ENCODE results near the gene SLC9A1. TPM values are rescaled to one million over a fixed set of nuclear protein-coding genes. Genes with fewer than 3 reads are reported as not detected.

SLC9A1 gene
- total RNA-seq, 1 donor from 2014 or later: 17.3 TPM

DNA sequence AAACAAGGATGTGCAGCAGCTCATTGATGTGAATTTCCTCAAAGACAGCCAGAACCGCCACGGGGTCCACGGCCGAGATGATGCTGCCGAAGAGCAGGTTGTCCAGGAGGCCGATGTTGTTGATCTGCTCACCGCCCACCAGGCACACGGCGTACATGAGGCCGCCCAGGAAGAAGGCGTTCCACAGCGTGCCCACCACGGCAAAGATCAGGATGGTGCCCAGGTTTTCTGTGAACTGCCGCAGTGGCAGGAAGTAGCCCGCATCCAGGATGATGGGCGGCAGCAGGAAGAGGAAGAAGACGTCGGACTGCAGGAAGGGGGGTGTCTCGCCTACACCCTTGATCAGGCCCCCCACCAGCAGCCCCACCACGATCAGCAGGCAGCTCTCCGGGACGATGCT is 41.1 kb downstream of the SLC9A1 start:
- DNase-seq (ENCODE audit: low spot score) (no peak), ATAC-seq (no peak)
- intact Hi-C loops (cut with DNase I): no loop called here

DNA sequence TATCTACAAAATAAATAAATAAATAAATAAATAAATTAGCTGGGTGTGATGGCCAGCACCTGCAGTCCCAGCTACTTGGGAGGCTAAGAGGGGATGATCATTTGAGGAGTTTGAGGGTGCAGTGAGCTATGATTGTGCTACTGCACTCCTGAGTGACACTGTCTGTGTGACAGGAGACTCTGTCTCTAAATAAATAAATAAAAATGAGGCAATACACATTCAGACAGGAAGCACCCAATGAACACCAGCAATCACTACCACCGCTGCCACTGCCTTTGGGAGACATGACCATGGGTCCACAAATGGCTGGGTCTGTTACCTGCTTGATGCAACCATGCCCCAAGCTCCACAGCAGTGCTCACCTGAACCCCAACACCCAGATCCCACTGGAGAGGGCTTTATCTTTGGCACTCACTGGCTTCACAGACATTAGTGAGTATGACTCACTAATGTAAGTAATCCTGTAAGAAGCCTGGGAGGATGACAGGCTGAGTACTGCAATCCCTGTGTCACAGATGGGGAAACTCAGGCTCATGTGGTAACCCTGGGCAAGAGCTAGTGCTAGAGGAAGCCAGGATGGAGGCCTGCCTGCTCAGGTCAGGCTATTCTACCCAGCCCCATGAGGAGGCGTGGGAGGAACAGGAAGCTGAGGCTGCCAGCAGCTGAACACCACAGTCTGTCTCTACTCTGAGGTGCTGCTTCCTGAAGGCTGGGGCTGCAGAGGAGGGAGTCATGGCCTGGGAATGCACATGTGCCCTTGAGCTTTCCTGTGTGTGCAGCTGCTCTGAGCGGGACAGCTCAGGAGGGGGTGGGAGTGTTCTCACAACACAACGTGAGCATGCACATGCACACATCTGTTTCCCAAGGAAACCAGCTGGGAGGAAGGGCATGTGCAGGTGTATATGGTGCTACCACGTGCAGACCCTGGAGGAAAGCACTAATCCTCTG is 43.0 kb downstream of the SLC9A1 start:
- intact Hi-C loops (cut with DNase I): no loop called here
- DNase-seq (ENCODE audit: low spot score) (peak; percentile 76), ATAC-seq (peak; percentile 88)

DNA sequence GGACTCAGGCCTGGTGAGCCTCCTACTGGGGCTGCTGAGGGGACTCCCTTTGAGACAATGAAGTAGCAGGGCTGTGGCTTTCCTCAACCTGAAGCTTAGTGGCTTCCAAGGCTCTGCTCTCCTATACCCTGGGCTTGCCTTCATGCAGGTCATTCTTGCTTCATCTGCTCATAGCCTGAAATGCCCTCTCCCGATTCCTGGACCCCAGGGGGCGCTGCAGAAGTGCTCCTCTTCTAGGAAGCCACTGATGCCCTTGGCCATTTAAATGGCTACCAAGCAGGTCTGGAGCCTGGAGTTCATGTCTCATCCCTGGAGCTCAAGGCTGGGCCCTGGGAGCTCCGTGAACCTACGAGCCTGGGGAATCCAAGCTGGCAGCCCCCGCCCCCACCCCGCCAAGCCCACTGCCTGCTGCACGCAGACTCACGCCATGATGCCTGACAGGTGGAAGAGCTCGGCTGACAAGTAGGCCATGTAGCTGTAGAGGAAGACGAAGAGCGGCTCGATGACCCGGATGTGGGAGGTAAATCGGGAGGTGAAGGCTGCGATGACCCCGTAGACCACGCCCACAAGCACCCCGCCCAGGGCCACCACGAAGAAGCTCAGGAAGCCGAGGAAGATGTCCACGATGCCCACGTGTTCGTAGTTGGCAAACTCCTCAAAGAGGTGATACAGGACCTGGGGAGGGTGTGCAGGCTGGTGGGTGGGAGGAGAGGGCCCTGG is 45.7 kb downstream of the SLC9A1 start:
- DNase-seq (ENCODE audit: low spot score): no peak
- ATAC-seq: no peak
- intact Hi-C loops (cut with DNase I): no loop called here

DNA sequence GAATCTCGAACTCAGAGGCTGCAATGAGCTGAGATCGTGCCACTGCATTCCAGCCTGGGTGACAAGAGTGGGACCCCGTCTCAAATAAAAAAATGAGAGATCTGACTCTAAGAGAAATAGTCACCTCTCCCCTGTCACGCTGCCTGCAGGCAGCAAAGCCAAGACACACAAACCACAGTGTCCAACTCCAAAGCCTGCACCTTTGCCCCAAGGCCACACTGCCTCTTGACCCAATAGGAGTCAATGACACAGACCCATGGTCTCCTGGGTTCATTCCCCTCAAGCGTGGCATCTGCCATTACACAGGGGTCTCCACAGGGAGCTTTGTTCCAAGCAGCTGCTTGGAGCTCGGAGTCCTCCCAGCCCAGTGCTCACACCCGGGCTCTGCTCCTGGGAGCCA is 46.3 kb downstream of the SLC9A1 start:
- ATAC-seq (no peak), DNase-seq (ENCODE audit: low spot score) (no peak)
- intact Hi-C loops (cut with DNase I): no loop called here

DNA sequence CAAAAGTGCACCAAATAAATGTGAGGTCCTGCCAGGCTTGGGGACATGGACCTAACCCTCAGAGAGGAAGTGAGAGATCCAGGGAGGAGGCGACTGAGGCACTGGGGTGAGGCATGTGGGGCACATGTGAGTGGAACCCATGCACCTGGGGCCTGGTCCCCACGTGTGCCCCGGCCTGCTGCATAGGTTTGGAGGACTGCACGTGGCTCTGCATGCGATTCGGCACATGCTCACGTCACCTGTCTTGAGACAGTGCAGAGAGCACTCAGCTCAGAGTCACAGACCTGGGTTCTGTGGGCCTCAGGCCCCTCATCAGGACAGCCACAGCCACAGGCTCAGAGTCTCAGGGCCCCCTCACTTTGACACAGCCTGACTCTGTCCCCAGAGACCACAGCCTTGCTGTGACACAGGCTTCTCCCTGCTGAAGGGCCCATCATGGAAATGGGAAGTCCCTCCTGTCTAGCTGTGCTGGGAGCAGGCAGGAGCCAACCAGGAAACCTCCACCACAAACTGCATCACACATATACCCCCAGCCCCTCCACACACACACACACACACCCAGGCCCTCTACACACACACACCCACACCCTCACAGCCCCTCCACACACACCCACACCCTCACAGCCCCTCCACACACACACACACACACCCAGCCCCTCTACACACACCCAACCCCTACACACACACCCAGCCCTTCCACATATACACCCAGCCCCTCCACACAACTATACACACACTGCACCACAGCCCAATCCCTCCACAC is 48.2 kb downstream of the SLC9A1 start:
- ATAC-seq: no peak
- intact Hi-C loops (cut with DNase I): no loop called here
- no peak for DNase-seq (ENCODE audit: low spot score)

DNA sequence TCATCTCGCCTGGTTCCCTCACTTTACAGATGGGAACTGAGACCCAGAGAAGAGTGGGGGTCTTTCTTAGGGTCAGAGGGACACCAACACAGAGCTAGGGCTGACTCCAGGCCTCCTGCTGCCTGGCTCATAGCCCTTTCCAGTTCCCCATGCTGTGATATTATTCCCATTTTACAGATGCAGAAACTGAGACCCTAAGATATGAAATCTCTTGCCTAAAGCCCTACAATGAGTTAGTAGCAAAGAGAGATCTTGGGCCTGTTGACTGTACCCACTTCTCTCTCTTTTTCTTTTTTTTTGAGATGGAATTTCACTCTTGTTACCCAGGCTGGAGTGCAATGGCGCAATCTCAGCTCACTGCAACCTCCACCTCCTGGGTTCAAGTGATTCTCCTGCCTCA is 49.9 kb downstream of the SLC9A1 start:
- ATAC-seq: no peak
- DNase-seq (ENCODE audit: low spot score): no peak
- intact Hi-C loops (cut with DNase I): no loop called here

DNA sequence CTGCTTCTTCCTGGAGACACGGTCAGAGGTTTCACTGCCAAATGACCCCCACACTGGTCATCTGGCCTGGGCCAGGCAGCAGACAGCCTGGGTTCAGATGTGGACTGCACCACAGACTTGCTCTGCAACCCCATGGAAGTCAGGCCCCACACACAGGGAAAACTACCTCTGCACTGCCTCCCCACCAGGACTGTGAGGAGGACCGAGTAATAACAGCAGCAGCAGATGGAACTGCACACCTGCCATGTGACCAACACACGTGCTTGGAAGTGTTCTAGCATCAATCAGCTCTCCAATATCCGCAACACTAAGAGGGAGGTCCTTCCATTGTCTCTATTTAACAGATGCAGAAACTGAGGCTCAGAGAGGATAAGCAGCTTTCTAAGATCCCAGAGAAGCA is 51.4 kb downstream of the SLC9A1 start:
- DNase-seq (ENCODE audit: low spot score) (no peak), ATAC-seq (no peak)
- intact Hi-C loops (cut with DNase I): loop anchor here (5.0 kb wide), 2 partner anchors 106 to 179 kb away; no protein-coding TSS in a partner anchor

DNA sequence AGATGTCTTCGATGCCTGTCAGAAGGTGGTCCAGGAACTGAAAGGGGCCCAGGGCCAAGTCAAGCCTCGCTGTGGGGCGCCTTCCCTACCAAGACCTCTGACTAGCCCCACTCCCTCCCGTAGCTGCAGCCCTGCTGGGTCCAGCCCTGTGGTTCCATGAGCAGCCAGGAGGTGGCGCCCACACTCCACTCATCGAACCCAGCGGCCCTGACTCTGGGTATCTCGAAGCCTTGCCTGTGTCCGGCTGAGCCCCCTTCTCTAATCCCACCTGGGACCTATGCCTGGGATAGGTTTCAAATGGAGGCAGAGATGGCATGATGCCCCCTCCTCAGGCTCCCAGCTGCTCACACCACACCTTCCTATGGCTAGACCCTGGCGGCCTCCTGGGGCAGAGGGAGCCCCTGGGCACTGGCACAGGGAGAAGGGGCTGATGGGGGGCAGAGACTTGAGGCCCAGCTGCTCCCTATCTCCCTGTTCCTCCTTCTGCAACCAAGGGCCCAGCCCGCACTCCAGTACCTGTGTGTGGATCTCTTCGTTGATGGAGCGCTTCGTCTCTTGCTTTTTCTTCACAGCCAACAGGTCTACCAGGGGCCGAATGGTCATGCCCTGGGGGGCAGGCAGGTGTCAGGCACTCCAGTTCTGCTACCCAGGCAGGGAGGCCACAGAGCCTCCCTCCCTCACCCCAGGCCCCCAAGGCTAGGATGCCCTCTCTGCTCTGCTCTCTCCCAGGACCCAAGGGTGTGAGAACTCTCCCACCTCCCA is 52.0 kb downstream of the SLC9A1 start:
- DNase-seq (ENCODE audit: low spot score) (peak; percentile 90), ATAC-seq (peak; percentile 61)
- intact Hi-C loops (cut with DNase I): loop anchor here (5.0 kb wide), 2 partner anchors 106 to 179 kb away; no protein-coding TSS in a partner anchor

DNA sequence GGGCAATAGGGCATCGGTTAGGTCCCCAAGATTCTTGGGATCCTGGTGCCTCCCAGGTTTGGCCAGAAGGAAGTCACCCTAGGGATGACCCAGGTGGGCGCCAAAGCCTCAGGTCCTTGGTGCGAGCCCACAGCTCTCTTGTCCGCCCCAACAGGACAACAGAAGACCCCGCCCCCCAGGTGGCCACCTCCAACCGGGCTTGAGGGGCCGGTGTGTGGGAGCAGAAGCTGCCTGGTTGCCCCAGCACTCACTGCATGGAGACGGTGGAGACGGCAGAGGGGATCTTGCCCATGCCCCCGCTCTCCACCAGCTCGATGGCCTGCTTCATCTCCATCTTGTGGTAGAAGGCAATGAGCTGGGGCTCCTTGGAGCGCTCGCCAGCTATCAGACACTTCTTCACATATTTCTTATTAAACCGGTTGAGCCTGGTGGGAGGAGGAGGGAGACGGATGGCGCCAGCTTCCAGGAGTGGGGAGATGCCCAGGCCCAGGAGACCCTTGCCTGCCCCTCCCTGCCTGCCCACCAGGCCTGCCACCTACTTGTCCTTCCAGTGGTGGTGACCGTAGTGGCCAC is 52.7 kb downstream of the SLC9A1 start:
- no peak for DNase-seq (ENCODE audit: low spot score)
- intact Hi-C loops (cut with DNase I): loop anchor here (5.0 kb wide), 2 partner anchors 105 to 180 kb away; no protein-coding TSS in a partner anchor
- no peak for ATAC-seq

DNA sequence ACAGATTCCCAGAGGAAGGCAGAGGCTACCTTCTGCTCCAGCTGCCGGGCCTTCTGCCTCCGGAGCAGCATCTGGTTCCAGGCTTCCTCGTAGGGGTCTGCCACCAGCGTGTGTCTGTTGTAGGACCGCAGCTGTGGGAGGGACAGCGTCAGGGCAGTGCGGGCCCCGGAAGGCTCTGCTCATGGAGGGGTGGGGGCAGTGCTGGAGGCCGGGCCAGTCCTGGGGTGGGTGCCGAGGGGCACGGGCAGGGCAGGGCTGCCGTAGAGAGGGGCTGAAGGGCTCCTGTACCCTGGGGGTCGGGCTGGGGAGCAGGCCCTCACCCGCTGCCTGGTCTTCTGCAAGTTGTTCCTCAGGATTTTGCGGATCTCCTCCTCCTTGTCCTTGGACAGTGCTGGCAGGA is 53.2 kb downstream of the SLC9A1 start:
- no peak for ATAC-seq
- intact Hi-C loops (cut with DNase I): loop anchor here (5.0 kb wide), 2 partner anchors 104 to 181 kb away; no protein-coding TSS in a partner anchor
- no peak for DNase-seq (ENCODE audit: low spot score)

DNA sequence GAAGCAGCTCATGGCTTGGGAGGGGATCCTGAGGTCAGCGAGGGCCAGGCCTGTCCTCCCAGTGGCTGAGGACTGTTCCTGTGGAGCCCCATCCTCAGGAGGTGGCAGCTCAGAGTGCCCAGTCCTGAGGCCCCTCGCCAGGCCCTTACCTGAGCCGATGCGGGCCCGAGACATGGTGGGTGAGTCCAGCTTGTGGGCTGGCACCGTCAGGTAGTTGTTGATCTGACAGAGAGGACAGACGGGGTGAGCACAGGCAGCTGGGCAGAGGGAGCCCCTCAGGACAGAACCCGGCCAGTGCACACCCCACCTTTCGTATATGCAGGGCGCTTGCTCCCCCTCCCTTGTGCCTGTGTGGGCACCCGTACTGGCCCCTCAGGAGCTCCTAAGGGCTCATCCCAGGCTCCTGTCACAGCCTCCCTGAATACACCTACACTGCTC is 53.9 kb downstream of the SLC9A1 start:
- intact Hi-C loops (cut with DNase I): loop anchor here (5.0 kb wide), 2 partner anchors 104 to 181 kb away; no protein-coding TSS in a partner anchor
- DNase-seq (ENCODE audit: low spot score) (no peak), ATAC-seq (no peak)

DNA sequence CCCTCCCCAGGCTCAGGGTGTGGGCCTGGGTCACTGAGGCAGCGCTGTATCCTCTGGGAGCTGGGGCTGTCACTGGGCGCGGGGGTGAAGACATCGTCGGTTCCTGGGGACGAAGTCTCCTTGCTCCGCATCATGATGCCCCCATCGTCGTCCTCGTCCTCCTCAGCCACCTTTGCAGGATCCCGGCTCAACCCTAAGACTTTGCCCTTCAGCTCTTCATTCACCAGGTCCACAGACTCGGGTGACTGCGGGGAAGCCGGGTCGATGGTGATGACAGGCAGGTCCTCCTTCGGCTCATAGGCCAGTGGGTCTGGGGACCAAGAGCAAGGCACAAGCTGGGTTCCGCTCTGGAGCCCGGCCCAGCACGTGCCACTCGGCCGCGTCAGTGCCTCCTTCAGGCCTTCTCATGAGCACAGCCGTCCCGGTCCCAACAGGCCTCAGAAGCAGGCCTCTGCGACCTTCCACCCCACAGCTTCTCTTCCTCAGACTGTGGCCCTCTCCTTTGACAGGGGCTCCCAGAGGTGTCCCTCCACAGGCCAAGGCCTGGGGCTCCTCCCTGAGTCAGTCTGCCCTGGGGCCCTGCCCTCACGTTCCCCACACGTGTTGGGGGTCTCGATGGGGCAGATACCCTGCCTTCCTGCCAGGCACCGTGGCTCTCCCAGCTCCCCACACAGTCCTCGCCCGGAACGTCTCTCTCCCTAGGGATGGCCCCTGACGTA is 54.4 kb downstream of the SLC9A1 start:
- intact Hi-C loops (cut with DNase I): loop anchor here (5.0 kb wide), 2 partner anchors 103 to 182 kb away; no protein-coding TSS in a partner anchor
- DNase-seq (ENCODE audit: low spot score) (no peak), ATAC-seq (no peak)

DNA sequence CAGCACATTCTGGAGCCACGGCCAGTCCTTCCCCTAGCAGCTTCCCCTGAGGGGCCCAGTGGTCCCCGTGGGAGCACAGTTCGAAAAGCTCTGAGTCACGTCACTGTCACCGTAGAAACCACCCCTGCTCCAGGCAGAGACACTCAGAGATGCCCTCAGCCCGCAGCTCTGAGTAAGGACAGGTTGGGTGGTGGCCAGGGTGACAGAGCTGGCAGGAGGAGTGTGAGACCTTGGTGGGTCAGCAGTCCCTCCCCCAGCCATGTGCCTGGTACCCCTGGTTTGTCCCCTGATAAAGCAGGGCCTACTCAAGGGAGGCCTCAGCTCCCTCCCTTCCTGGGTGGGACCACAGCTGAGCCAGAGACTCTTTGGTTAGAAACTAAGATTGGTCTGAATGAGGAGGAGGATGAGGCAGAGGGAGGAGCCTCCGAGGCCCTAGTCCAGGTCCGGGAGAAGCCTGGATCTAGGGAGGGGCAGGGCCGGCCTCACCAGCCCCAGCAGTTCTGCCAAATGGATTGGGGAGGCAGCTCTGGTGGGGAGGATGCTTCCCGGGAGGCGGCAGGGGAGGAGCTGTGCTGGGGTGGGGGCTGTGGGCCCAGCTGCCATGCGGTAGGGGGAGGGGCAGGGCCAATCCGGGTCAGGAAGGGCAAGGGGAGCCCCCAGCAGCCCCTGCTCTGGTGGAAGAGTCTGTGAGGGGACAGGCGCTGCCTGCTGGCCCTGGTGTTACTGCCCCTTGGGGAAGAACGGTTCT is 55.2 kb downstream of the SLC9A1 start:
- DNase-seq (ENCODE audit: low spot score) (peak; percentile 72), ATAC-seq (peak; percentile 76)
- intact Hi-C loops (cut with DNase I): loop anchor here (5.0 kb wide), 3 partner anchors 52 to 183 kb away; no protein-coding TSS in a partner anchor

DNA sequence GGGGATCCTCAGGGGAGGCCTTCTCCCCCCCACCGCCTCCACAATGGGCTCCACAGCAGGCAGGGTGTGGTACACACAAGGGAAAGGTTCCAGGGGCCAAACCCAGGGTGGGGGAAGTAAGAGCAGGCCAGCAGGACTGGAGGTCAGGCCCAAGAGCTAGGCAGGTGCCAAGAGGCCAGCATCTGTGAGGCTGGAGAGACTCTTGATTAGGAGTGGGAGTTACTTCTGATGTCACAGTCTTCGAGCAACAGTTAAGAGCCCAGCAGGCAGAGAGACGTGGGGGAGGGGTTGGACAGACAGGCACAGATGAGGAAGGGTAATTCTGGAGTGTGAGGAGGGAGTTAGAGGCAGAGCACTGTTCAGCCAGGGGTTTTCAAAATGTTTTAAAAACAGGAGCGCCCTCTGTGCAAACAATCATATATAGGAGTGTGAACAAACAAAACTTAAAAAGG is 55.8 kb downstream of the SLC9A1 start:
- intact Hi-C loops (cut with DNase I): loop anchor here (5.0 kb wide), 1 partner anchor 52 kb away; no protein-coding TSS in a partner anchor
- peak; percentile 59 for ATAC-seq
- peak; percentile 69 for DNase-seq (ENCODE audit: low spot score)

DNA sequence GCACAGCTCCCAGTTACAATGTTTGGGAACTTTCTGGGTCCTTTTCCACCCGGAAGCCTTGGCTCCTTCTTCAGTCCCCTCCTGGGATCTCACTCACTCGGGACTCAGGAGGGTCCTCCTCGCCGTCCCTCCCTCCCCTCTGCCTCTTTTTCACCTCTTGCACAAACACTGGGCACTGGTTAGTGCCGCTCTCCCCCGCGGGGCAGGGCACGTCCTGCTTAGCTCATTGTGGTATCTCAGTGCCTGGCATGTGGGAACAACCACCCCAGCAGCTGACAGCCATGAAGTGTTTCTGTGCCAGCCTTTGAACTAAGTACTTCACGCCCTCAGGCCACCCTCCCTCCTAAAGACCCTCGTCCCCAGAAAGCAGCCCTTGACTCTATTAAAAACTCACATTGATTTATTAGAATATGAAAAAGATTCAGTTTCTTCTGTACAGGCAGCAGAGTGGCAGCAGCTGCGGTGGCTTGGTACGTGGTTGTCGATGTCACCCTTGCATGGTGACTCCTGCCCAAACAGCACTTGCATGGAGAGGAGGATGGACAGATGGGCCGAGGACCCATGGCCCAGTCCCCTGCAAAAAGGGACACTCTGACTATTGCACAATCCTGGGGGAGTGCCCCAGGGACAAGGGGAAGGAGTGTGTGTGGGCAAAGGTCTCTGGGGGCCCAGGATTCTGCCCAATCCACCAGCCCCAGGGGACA is 56.3 kb downstream of the SLC9A1 start:
- ATAC-seq (peak; percentile 4), DNase-seq (ENCODE audit: low spot score) (no peak)
- intact Hi-C loops (cut with DNase I): loop anchor here (5.0 kb wide), 1 partner anchor 51 kb away; no protein-coding TSS in a partner anchor

DNA sequence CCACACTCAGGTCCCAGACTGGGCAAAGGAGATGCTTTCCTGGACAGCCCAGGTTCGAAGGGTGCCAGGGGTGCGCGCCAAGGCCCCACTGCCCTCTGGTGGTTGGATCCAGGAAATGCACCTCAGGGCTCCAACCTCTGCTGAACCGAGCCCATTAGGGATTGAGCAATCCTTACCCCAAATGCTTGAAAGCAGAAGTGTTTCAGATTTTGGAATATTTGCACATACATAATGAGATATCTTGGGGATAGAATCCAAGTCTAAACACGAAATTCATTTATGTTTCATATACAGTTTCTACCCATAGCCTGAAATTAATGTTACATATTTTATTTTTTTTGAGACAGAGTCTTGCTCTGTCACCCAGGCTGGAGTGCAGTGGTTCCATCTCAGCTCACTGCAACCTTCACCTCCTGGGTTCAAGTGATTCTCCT is 57.4 kb downstream of the SLC9A1 start:
- intact Hi-C loops (cut with DNase I): loop anchor here (5.0 kb wide), 1 partner anchor 50 kb away; no protein-coding TSS in a partner anchor
- DNase-seq (ENCODE audit: low spot score) (peak; percentile 89), ATAC-seq (peak; percentile 79)
